ENCODE data around the gene ZNF496.

DNA sequence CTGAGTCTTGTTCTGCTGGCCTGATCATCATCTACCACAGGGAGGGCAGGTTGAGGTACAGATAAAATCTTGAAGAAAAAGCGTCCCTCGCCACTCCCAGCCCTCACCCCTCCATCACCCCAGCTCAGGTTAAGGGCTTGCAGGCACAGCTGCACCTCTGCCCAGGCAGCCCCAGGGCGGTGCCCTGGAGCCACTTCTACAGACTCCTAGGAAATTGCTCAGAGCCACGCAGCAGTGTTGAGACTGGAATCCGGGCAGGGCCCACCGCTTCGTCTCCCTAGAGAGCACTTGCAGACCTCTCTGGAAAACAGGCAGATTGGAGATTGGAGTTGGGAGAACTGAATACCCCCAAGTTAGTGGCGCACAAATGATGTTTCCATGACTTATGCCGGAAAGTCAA is 40.5 kb downstream of the ZNF496 start:
- TF ChIP-seq, protein P1, sequence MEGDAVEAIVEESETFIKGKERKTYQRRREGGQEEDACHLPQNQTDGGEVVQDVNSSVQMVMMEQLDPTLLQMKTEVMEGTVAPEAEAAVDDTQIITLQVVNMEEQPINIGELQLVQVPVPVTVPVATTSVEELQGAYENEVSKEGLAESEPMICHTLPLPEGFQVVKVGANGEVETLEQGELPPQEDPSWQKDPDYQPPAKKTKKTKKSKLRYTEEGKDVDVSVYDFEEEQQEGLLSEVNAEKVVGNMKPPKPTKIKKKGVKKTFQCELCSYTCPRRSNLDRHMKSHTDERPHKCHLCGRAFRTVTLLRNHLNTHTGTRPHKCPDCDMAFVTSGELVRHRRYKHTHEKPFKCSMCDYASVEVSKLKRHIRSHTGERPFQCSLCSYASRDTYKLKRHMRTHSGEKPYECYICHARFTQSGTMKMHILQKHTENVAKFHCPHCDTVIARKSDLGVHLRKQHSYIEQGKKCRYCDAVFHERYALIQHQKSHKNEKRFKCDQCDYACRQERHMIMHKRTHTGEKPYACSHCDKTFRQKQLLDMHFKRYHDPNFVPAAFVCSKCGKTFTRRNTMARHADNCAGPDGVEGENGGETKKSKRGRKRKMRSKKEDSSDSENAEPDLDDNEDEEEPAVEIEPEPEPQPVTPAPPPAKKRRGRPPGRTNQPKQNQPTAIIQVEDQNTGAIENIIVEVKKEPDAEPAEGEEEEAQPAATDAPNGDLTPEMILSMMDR (IDR thresholded peaks at IDR 0.05; ENCODE audit: low read depth, low read length, poor library complexity, severe bottlenecking): no peak
- TF ChIP-seq EZH2phosphoT487 (IDR thresholded peaks at IDR 0.05; ENCODE audit: borderline replicate concordance, low read length): no peak

Measured in DOHH2 (cell line).